GM06990 (cell line): ENCODE data around the gene CFAP100.

Experiments used
- DNase-seq: peaks from one replicate; pipeline ENCODE4 v3.0.0-alpha.2; 2011; ENCODE audit not compliant: insufficient read length; ENCODE audit errors: extremely low read depth
- H3K27me3 ChIP-seq: replicated peaks from 2 replicates; pipeline ENCODE4 v1.6.0; 2011; ENCODE audit warnings: low read length; ENCODE audit not compliant: control insufficient read depth, insufficient read depth
- H3K36me3 ChIP-seq: 2 replicates; pipeline ENCODE4 v1.5.1; 2011; ENCODE audit warnings: low read length; ENCODE audit not compliant: control insufficient read depth, insufficient read depth
- H3K4me3 ChIP-seq: replicated peaks from 2 replicates; pipeline ENCODE4 v1.5.1; 2011; ENCODE audit warnings: low read depth, mild to moderate bottlenecking, control low read depth, low read length
- CTCF ChIP-seq: IDR thresholded peaks from 2 replicates; pipeline ENCODE4 v1.5.1; 2011; ENCODE audit warnings: low read length, control low read depth, mild to moderate bottlenecking, inconsistent platforms; ENCODE audit not compliant: insufficient read depth, poor library complexity, severe bottlenecking

CFAP100 gene

GRCh38 chr3:126417515-126417914 is 22.8 kb downstream of the CFAP100 start:
- no peak for TF ChIP-seq CTCF

GRCh38 chr3:126417981-126418530 is 23.3 kb downstream of the CFAP100 start:
- no peaks in the 10 kb centered on the region for H3K36me3 ChIP-seq
- no peak overlapping the region for H3K4me3 ChIP-seq
- no peak for DNase-seq
- no peak for TF ChIP-seq CTCF
- H3K27me3 ChIP-seq: peaks cover 1% of the 10 kb centered on the region; the same call in 1 of the 2 replicates

More at GRCh38 chr3:126417515-126417914, 22.8 kb downstream of the CFAP100 start:
- Histone ChIP-seq H3K27me3 (peaks cover 1% of the 10 kb centered on the region; the same call in 1 of the 2 replicates), H3K36me3 (no peaks in the 10 kb centered on the region), H3K4me3 (no peak overlapping the region)
- DNase-seq: no peak

- no peak for TF ChIP-seq CTCF
- Histone ChIP-seq H3K36me3 (no peaks in the 10 kb centered on the region), H3K27me3 (peaks cover 1% of the 10 kb centered on the region; the same call in 1 of the 2 replicates), H3K4me3 (no peak overlapping the region)
- DNase-seq: no peak
These were observed 24.0 kb downstream of the CFAP100 start for GRCh38 chr3:126418661-126419131.

- H3K27me3 ChIP-seq: peaks cover 1% of the 10 kb centered on the region; the same call in 1 of the 2 replicates
- no peak overlapping the region for H3K4me3 ChIP-seq
- no peaks in the 10 kb centered on the region for H3K36me3 ChIP-seq
- no peak for TF ChIP-seq CTCF
- no peak for DNase-seq
These were observed 24.5 kb downstream of the CFAP100 start for GRCh38 chr3:126419151-126419703.

- Histone ChIP-seq H3K36me3 (no peaks in the 10 kb centered on the region), H3K4me3 (no peak overlapping the region), H3K27me3 (peaks cover 1% of the 10 kb centered on the region; the same call in 1 of the 2 replicates)
- no peak for TF ChIP-seq CTCF
- no peak for DNase-seq
These were observed 25.4 kb downstream of the CFAP100 start for GRCh38 chr3:126419886-126420786.
